HCT116 (cell line): Measurements from ENCODE around the gene CRACDL. TPM values are rescaled to one million over a fixed set of nuclear protein-coding genes. Genes with fewer than 3 reads are reported as not detected.

Experiments
- ATAC-seq: fragments of 200-7000 bp; cut with Tn5 transposase; 2 replicates; pipeline ENCODE4 v1.9.1; 2020; ENCODE audit warnings: mild to moderate bottlenecking, moderate library complexity
- BruUV-seq: library from RNA; stranded (reverse); fragments of 400-500 nt; replicated peaks from 2 replicates; lab custom pipeline; 2021; lab: Mats Ljungman, UMichigan
- CTCF ChIA-PET: fragments of 300-600 bp; sonication (Branson Sonifier 250); formaldehyde crosslinking; loops from one replicate; lab custom pipeline; 2021; ENCODE audit warnings: antibody characterized with exemption; lab: Charles Lee
- POLR2A ChIA-PET: fragments of 300-600, 350-600 bp; sonication (Branson Sonifier 250); formaldehyde crosslinking; loops from one replicate; lab custom pipeline; 2021; ENCODE audit warnings: antibody characterized with exemption; lab: Charles Lee
- RAD21 ChIA-PET, 2 experiments: fragments of 300-600 bp; sonication (Branson Sonifier 250); formaldehyde crosslinking; loops; one replicate each; lab custom pipeline; 2023; ENCODE audit warnings: low total read pairs in 2 of 2; ENCODE audit not compliant: uncharacterized antibody in 2 of 2, unreplicated experiment in 2 of 2, low non-redundant PET in 1 of 2; lab: Charles Lee
- DNase-seq: peaks from one replicate; pipeline ENCODE4 v3.0.0-alpha.2; 2010; ENCODE audit warnings: low read depth, low spot score
- H2AFZ ChIP-seq: fragments of 200-600 bp; shearing (Covaris generic), sonication (generic); 2 replicates; pipeline ENCODE4 v1.6.1; 2017; ENCODE audit warnings: low read depth, mixed run types, mixed read lengths, antibody characterized with exemption, low read length; ENCODE audit not compliant: poor library complexity, severe bottlenecking
- H3K27ac ChIP-seq: 2 replicates; pipeline ENCODE4 v1.5.1; 2012; ENCODE audit warnings: low read depth, low read length
- H3K27me3 ChIP-seq: fragments of 200-600 bp; sonication (generic); 2 replicates; pipeline ENCODE4 v1.6.1; 2016; ENCODE audit warnings: mixed run types, low read length, mixed read lengths; ENCODE audit not compliant: insufficient read depth
- H3K36me3 ChIP-seq, 2 experiments: fragments of 200-500 bp in 1 of 2; fragments of 200-600 bp in 1 of 2; sonication (Bioruptor generic) in 1 of 2; sonication (generic) in 1 of 2; 2 replicates each; pipeline versions ENCODE4 v1.5.1 to v1.6.1; 2014 to 2016; ENCODE audit warnings: low read length in 2 of 2, inconsistent platforms in 1 of 2, mixed read lengths in 1 of 2, mixed run types in 1 of 2; ENCODE audit not compliant: insufficient read depth in 2 of 2, control insufficient read depth in 1 of 2
- H3K4me1 ChIP-seq, 2 experiments: fragments of 200-600 bp in 1 of 2; sonication (generic) in 1 of 2; 2 replicates each; pipeline versions ENCODE4 v1.5.1 to v1.6.1; 2012 to 2017; ENCODE audit warnings: low read length in 2 of 2, inconsistent platforms in 1 of 2, mild to moderate bottlenecking in 1 of 2, mixed read lengths in 1 of 2, mixed run types in 1 of 2, moderate library complexity in 1 of 2; ENCODE audit not compliant: insufficient read depth in 2 of 2, control insufficient read depth in 1 of 2
- H3K4me2 ChIP-seq: fragments of 200-600 bp; sonication (generic); 2 replicates; pipeline ENCODE4 v1.6.1; 2017; ENCODE audit warnings: mixed run types, low read length, mixed read lengths
- H3K4me3 ChIP-seq, 2 experiments: fragments of 200-600 bp in 1 of 2; sonication (generic) in 1 of 2; replicated peaks in 1 of 2; 2 replicates each; pipeline ENCODE4 v1.5.1; 2011 to 2016; ENCODE audit warnings: low read length in 2 of 2, control low read depth in 1 of 2, low read depth in 1 of 2, mild to moderate bottlenecking in 1 of 2, mixed read lengths in 1 of 2, mixed run types in 1 of 2
- H3K79me2 ChIP-seq: fragments of 200-600 bp; sonication (generic); 2 replicates; pipeline ENCODE4 v1.6.1; 2017; ENCODE audit warnings: mild to moderate bottlenecking, mixed run types, low read length, moderate library complexity, mixed read lengths; ENCODE audit not compliant: insufficient read depth
- H3K9ac ChIP-seq: fragments of 200-600 bp; sonication (generic); 2 replicates; pipeline ENCODE4 v1.6.1; 2016; ENCODE audit warnings: low read length, mixed read lengths
- H3K9me2 ChIP-seq: fragments of 200-600 bp; sonication (generic), shearing (Covaris generic); 2 replicates; pipeline ENCODE4 v1.6.1; 2017; ENCODE audit warnings: mixed run types, mild to moderate bottlenecking, moderate library complexity; ENCODE audit not compliant: insufficient read depth
- H3K9me3 ChIP-seq, 2 experiments: fragments of 200-500 bp in 1 of 2; fragments of 200-600 bp in 1 of 2; sonication (Bioruptor generic) in 1 of 2; sonication (generic) in 1 of 2; 2 replicates each; pipeline ENCODE4 v1.6.1; 2014 to 2017; ENCODE audit warnings: low read length in 2 of 2, mixed read lengths in 2 of 2, inconsistent platforms in 1 of 2, low read depth in 1 of 2, mild to moderate bottlenecking in 1 of 2, mixed run types in 1 of 2, moderate library complexity in 1 of 2; ENCODE audit not compliant: control insufficient read depth in 1 of 2, insufficient read depth in 1 of 2
- H4K20me1 ChIP-seq: fragments of 200-600 bp; sonication (generic), shearing (Covaris generic); 2 replicates; pipeline ENCODE4 v1.6.1; 2017; ENCODE audit warnings: mixed run types, mild to moderate bottlenecking, moderate library complexity; ENCODE audit not compliant: insufficient read depth
- ELF1 ChIP-seq: IDR thresholded peaks from 2 replicates; pipeline ENCODE4 v1.6.1; 2012; ENCODE audit warnings: low read depth, borderline replicate concordance
- POLR2AphosphoS5 ChIP-seq: IDR thresholded peaks from 2 replicates; pipeline ENCODE4 v1.6.1; 2011; ENCODE audit warnings: mild to moderate bottlenecking, low read depth, low read length, moderate library complexity
- RAD21 ChIP-seq: IDR thresholded peaks from 2 replicates; pipeline ENCODE4 v1.6.1; 2012; ENCODE audit warnings: low read depth, mild to moderate bottlenecking
- SRF ChIP-seq: IDR thresholded peaks from 2 replicates; pipeline ENCODE4 v1.6.1; 2012; ENCODE audit warnings: low read depth
- ZNF274 ChIP-seq: fragments of 200-500 bp; sonication (Bioruptor generic); IDR thresholded peaks from 2 replicates; pipeline ENCODE4 v1.6.1; 2014; ENCODE audit warnings: mild to moderate bottlenecking, low read depth, low read length, inconsistent platforms
- intact Hi-C: fragments of 100-400 bp; cut with micrococcal nuclease; formaldehyde crosslinking; loops from 2 replicates; pipeline ENCODE4 v1.10.0; 2022
- total RNA-seq: library from RNA; stranded (reverse); gene quantifications from one replicate; pipeline ENCODE4 v1.2.1, GENCODE V29; 2021; ENCODE audit not compliant: unreplicated experiment
- TF ChIP-seq, protein P1 (sequence below): IDR thresholded peaks from 2 replicates; pipeline ENCODE4 v1.6.1; 2012; ENCODE audit warnings: low read depth
- TF ChIP-seq, protein P2 (sequence below): IDR thresholded peaks from 2 replicates; pipeline ENCODE4 v1.6.1; 2011; ENCODE audit warnings: mild to moderate bottlenecking, low read length, moderate library complexity; ENCODE audit not compliant: insufficient replicate concordance; ENCODE audit errors: extremely low read depth

CRACDL gene
- total RNA-seq, 1 experiment from 2014 or later = 1.1 TPM

DNA sequence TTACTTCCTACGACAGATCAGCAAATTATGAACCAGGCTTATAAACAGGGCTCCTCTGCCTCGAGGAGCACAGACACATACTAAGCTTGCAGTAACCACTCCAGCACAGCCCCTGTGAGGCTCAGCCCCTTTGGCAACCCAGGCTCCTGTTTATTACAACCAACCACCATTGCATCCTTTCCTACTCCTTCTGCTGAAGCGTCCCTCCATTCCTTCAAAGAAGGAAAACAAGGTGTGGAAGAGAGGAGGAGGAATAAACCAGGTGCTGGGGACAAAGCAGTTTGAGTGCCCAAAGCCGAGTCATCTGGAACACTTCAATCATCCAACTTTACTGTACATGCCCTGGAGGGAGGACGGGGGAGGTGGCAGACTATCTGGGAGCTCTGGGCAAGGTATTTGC lies 117.9 kb downstream of the CRACDL start:
- H3K27me3 ChIP-seq = no peaks in the 10 kb centered on the region
- H3K79me2 ChIP-seq = no peaks in the 10 kb centered on the region
- ATAC-seq (no peak), DNase-seq (no peak)
- H3K4me2 ChIP-seq = no peak overlapping the region
- H3K27ac ChIP-seq = no peak overlapping the region
- H3K4me3 ChIP-seq = no peak overlapping the region
- no peaks in the 10 kb centered on the region for H3K36me3 ChIP-seq
- no peaks in the 10 kb centered on the region for H4K20me1 ChIP-seq
- RAD21 ChIA-PET = no interaction called here
- H3K9me2 ChIP-seq = no peaks in the 10 kb centered on the region
- no peaks in the 10 kb centered on the region for H3K4me1 ChIP-seq
- no TSS peak for BruUV-seq
- no peak overlapping the region for H3K9ac ChIP-seq
- TF ChIP-seq POLR2AphosphoS5 (no peak), ZNF274 (no peak), SRF (no peak), ELF1 (no peak), RAD21 (no peak)
- TF ChIP-seq, protein P1, sequence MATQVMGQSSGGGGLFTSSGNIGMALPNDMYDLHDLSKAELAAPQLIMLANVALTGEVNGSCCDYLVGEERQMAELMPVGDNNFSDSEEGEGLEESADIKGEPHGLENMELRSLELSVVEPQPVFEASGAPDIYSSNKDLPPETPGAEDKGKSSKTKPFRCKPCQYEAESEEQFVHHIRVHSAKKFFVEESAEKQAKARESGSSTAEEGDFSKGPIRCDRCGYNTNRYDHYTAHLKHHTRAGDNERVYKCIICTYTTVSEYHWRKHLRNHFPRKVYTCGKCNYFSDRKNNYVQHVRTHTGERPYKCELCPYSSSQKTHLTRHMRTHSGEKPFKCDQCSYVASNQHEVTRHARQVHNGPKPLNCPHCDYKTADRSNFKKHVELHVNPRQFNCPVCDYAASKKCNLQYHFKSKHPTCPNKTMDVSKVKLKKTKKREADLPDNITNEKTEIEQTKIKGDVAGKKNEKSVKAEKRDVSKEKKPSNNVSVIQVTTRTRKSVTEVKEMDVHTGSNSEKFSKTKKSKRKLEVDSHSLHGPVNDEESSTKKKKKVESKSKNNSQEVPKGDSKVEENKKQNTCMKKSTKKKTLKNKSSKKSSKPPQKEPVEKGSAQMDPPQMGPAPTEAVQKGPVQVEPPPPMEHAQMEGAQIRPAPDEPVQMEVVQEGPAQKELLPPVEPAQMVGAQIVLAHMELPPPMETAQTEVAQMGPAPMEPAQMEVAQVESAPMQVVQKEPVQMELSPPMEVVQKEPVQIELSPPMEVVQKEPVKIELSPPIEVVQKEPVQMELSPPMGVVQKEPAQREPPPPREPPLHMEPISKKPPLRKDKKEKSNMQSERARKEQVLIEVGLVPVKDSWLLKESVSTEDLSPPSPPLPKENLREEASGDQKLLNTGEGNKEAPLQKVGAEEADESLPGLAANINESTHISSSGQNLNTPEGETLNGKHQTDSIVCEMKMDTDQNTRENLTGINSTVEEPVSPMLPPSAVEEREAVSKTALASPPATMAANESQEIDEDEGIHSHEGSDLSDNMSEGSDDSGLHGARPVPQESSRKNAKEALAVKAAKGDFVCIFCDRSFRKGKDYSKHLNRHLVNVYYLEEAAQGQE = no peak
- TF ChIP-seq, protein P2, sequence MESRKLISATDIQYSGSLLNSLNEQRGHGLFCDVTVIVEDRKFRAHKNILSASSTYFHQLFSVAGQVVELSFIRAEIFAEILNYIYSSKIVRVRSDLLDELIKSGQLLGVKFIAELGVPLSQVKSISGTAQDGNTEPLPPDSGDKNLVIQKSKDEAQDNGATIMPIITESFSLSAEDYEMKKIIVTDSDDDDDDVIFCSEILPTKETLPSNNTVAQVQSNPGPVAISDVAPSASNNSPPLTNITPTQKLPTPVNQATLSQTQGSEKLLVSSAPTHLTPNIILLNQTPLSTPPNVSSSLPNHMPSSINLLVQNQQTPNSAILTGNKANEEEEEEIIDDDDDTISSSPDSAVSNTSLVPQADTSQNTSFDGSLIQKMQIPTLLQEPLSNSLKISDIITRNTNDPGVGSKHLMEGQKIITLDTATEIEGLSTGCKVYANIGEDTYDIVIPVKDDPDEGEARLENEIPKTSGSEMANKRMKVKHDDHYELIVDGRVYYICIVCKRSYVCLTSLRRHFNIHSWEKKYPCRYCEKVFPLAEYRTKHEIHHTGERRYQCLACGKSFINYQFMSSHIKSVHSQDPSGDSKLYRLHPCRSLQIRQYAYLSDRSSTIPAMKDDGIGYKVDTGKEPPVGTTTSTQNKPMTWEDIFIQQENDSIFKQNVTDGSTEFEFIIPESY = no peak
- CTCF ChIA-PET = interaction anchor here (0.6 kb wide), 1 partner anchor 8 kb away, joined by 3 read pairs; no protein-coding TSS in a partner anchor
- intact Hi-C loops = no loop called here
- POLR2A ChIA-PET = no interaction called here
- no peaks in the 10 kb centered on the region for H3K9me3 ChIP-seq
- no peak overlapping the region for H2AFZ ChIP-seq
